Measurements from ENCODE around the gene ZFPL1.
A peak's percentile ranks its signal among the peaks of the same experiment; 100 is the strongest.

ZFPL1 gene

GRCh38 chr11:65130631-65131416 lies 46.8 kb downstream of the ZFPL1 start:
- FAIRE-seq, result no peak

DNA sequence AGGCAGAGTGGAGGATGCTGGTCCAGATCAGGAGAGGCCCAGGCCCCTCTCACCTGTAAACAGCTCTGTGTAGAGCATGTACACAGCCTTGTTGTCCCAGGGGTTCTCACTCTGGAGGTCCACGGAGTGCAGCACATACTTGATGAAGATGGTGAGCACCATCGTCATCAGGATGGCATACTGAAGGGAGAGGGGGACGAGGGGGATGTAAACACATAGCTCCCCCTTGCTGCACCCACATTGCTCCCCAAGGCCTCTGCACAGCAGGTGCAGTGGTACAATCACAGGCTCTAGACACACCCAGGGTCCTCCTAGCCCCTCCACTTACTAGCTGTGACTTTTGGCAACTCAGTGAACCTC lies 47.4 kb downstream of the ZFPL1 start:
- FAIRE-seq, result no peak

GRCh38 chr11:65131895-65132237 lies 47.8 kb downstream of the ZFPL1 start:
- no peak for FAIRE-seq

DNA sequence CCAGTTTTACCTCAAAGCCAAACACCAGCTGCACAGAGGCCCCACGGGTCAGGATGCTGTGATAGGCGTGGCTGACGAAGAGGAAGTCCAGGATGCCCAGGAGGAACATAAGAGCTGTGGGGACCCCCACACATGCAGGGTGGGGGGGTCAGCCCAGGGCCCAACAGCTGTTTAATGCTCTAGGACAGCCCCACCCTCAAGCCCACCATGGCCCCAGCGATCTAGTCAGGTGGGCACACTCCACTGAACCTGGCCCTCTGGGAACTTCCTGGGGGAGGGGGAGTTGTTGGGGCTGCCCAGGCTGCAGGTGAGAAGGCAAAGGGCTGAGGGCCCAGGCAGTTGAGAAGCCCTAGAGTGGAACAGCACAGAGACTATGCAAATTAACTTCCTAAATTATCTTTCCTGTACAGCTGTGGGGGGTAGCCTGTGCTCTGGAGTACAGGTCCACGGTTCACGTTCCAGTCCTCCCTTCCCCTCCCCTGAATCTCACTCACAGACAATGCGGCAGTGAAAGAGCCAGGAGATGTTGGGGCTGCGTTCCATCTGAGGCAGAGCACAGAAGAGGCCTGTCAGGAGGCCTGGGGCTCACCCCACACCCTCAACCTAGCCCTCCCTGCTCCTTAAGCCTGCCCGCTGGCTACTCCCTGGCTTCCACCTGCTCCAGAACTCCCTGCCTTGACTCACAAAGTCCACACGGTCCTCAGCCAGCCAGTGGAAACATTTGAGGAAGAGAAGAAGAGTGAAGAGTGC lies 48.4 kb downstream of the ZFPL1 start:
- no peak for FAIRE-seq

- FAIRE-seq, result no peak
These were observed 49.1 kb downstream of the ZFPL1 start for GRCh38 chr11:65132988-65133700.

- FAIRE-seq, result no peak
These were observed 49.7 kb downstream of the ZFPL1 start for GRCh38 chr11:65133724-65134123.

DNA sequence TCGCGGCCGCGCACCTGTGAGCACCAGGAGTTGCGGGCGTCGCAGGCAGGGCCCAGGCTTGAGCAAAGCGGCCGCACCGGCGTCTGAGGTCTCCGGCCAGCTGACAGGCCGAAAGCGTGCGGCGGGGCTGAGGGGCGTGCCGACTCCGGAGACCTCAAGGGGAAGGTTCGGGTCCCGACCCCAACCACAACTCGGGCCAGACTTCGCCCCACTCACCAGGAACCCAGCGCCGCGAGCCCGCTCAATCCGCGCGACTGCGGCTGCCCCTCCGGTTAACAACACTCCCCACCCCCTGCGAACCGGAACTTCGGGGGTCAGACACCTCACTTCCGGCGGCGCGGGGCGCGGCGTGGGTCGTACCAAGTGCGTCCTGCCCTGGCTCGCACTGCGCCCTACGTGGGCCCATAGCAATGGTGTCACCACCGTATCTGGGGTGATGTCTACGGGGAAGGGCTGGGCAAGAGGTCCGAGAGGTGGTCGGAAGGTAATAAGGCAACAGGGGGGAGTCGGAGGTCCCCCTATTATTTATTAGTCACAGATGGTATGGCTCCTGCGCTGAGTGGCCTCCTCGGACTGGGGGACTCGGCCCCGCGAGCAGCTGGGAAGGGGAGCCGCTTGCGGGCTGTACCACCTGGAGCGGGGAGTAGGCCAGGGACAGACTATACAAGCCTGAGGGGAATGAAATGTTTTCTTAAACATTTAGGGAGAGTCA lies 50.4 kb downstream of the ZFPL1 start, which contains the start of gene SYVN1:
SYVN1 (minus strand) TSS at position 280 of the 712 bp plus-strand sequence. CDS start 918 bp downstream, outside the sequence.
- no peak for FAIRE-seq

- FAIRE-seq, result peak; percentile 98
These were observed 51.1 kb downstream of the ZFPL1 start for GRCh38 chr11:65134952-65135632.

DNA sequence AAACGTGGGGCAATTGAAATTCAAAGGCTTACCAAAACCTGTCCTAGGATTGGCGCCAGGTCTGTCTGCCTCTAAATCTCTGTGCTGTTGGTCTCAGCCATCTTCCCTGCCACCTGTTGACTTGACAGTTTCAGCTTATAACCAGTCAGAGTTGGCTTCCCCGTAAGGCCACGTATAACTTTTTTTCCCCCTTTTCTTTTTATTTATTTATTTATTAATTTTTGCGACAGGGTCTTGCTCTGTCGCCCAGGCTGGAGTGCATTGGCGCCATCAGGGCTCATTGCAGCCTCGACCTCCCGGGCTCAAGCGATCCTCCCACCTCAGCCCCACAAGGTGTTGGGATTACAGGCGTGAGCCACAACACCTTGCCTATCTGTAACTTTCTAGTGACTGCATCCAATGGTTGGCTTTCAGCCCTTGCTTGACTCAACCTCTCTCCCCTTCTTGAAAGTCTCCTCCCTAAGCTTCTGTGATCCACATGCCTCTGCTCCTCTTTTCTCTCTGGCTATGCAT lies 51.7 kb downstream of the ZFPL1 start:
- no peak for FAIRE-seq

- no peak for FAIRE-seq
These were observed 52.6 kb downstream of the ZFPL1 start for GRCh38 chr11:65136515-65137096.
